Fibroblast of peridontal ligament (primary cell): ENCODE measurements around the gene RNF213.
"Not testable (repeated sequence)": the region's sequence is repeated elsewhere in the genome, so short reads cannot be mapped to it uniquely, and the experiment has no call there.

Source experiments
- DNase-seq: peaks from one replicate; pipeline ENCODE4 v3.0.0-alpha.2; 2010; ENCODE audit errors: extremely low read depth

The RNF213 gene

GRCh38 chr17:80394629-80395216 is 134.1 kb downstream of the RNF213 start:
- no peak for DNase-seq

DNA sequence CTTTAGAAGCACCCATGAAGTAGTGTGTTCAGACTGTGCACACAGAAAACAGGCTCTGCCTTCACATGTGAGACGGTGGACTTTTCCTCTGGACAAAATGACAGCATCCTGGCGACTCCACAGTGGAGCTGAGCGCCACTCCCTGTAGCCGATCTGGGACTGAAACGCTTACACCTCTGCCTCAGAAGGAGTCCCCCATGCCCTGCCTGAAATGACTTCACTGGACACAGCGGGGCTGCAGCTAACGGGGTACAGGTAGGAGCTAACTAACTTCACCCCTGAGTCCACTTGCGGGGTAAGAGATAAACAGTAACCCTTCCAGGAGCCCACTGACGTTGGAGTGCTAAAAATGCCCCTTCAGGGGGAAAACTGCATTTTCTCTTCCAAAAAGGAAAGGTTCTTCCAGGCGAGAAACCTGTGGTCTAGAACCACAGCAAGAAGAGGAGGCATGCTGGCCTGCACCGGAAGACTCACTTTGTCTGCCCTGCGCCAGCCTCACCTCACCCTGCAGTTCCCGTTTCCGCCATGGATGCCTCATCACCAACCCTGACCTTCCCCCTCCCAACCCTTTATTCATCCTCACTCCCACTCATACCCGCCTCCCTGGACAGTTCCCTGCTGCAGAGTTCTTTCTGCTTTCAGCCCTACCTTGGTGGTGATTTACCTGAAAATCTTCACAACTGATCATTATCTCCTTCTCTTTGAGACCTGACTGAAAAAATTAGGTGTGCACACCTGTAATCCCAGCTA is 134.9 kb downstream of the RNF213 start:
- no peak for DNase-seq

DNA sequence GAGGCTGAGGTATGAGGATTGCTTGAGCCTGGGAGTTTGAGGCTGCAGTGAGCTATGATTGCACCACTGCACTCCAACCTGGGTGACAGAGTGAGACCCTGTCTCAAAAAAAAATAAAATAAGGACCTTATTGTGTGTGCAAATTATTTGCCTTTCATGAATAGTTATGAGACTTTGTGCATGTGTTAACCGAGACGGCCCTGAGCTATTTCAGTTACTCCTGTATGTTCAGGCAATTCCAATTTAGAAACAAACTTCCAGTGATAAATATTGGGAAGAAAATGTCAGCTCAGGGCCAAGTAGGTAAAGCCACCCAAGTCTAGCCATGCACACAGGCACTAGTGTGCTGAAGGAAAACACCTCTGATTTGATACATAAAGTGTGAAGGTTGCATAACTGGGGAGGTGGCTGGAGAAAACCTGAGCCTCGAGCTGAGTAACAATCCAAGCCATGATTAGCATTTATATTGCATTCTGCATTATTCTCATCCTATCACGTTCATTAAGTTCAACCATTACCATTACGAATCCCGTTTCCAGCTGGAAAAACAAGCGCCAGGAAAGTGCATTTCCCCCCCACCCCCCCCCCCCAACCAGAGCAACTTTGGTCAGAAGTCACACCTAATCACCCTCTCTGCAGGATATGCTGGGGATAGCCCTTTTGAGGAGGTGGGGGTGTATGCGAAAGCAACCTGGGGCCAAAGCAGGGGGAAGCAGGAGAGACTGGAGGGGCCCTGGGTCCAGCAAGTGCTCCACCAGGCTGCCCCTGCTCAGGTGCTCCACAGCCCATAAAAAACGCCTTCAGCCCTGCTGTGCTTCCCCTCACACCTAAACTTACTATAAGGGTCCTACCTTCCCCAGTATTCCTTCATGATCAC is 135.7 kb downstream of the RNF213 start:
- no peak for DNase-seq

GRCh38 chr17:80397034-80397387 is 136.4 kb downstream of the RNF213 start:
- no peak for DNase-seq

DNA sequence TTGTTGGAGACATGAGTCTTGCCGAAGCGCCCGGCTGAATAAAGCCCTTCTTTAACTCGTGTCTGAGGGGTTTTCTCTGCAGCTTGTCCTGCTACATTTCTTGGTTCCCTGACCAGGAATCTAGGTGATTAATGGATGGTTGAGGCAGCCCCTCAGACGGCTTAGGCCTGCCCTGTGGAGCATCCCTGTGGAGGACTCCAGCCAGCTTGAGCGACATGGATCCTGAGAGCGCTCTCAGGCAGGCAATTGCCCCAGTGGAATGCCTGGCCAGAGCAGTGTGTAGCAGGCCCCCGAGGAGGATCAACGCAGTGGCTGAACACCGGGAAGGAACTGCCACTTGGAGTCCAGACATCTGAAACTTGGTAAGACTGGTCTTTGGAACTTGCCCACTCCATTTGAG is 137.0 kb downstream of the RNF213 start:
- no peak for DNase-seq

- not testable (repeated sequence) for DNase-seq
These were observed 140.4 kb downstream of the RNF213 start for GRCh38 chr17:80401086-80401485.

DNA sequence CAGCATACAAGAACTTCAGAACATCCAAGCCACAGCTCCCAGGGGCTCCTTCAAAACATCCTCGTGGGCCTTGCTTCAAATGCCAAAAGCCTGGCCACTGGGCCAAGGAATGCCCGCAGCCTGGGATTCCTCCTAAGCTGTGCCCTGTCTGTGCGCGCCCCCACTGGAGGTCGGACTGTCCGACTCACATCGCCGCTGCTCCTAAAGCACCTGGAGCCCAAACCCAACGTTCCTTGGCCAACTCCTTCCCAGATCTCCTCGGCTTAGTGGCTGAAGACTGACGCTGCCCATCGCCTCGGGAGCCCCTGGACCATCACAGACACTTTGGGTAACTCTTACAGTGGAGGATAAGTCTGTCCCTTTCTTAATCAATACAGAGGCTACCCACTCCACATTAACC is 141.4 kb downstream of the RNF213 start:
- DNase-seq, result not testable (repeated sequence)

DNA sequence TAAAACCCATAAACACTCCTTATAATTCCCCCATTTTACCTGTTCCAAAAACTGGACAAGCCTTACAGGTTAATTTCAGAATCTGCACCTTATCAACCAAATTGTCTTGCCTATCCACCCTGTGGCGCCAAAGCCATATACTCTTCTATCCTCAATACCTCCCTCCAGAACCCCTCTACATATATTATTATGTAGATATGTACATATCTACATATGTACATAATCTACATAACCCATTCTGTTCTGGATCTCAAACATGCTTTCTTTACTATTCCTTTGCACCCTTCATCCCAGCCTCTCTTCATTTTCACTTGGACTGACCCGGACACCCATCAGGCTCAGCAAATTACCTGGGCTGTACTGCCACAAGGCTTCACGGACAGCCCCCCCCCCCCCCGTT is 142.3 kb downstream of the RNF213 start:
- no peak for DNase-seq

DNA sequence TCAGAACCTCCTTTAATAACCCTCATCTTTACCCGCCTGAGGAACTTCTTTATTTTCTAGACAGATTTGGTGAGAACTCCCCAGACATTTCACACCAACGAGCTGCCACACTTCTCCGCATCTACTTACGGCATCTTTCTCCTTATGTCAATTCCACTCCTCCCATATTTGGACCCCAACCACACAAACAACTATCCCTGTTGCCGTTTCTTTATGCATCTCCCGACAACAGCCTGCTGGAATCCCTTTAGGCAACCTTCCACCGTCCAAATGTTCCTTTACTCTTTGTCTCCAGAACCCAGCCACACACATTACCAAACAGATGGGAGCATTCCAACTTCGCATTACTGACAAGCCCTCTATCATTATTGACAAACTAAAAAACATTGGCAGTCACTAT is 145.5 kb downstream of the RNF213 start:
- no peak for DNase-seq

DNA sequence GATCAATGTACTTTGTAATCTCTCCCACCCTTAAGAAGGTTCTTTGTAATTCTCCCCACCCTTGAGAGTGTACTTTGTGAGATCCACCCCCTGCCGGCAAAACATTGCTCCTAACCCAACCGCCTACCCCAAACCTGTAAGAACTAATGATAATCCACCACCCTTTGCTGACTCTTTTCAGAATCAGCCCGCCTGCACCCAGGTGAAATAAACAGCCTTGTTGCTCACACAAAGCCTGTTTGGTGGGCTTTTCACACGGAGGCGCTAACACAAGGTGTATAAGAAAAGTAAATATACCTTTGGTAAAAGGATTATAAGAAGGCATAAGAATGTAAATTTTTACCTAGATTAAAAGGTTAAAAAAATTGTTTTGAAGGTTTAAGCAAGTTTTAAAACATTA is 147.3 kb downstream of the RNF213 start:
- DNase-seq, result not testable (repeated sequence)

GRCh38 chr17:80408872-80409271 is 148.2 kb downstream of the RNF213 start:
- no peak for DNase-seq

DNA sequence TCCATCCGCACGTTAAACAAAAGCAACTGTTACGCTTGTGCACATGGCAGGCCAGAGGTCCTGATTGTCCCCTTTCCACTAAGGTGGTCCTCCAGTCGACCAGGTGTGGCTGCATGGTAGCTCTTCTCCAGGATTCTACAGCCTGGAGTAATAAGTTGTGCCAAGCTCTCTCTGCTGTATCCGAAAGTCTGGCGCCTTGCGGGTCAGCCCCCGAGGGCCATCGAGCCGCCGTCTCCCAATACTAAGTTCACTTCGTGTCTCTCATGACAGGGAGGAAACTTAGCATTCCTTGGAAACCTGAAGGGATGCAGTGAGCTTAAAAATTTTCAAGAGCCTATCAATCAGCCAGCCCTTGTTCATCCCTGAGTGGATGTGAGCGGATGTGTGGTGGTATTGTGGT is 149.0 kb downstream of the RNF213 start:
- DNase-seq, result no peak

- DNase-seq, result not testable (repeated sequence)
These were observed 149.9 kb downstream of the RNF213 start for GRCh38 chr17:80410441-80411087.

DNA sequence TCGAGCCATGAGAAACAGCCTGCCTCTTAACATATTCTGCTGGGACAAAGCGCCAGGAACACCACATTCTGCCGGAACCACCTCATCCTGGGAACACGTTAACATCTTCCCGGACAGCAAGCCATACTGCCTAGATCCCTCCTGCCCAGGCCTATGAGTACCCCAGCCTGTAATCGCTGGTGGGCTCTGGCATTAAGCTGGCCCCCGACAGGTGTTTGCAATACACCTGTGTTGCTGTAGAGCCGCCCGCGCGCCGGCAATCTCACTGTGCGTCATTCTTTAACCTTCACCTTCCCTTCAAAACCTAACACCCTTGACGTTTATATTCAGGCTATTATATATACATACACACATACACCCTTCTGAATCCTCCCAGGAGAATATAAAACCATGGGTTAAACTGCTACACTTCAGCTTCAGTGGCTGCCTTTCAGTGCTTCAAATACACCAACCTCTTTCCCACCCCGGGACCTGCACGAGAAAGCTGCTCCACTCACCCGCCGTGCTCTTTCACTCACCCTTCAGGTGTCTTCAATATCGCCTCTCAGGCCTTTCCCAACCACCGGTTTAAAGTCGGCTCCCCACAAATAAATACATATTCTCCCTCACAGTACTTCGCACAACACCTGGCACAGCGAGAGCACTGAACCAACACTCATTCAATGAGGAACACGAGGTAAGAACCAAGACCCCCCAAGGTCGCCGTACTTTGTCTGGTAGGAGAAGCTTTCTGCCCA is 153.3 kb downstream of the RNF213 start:
- DNase-seq, result no peak

DNA sequence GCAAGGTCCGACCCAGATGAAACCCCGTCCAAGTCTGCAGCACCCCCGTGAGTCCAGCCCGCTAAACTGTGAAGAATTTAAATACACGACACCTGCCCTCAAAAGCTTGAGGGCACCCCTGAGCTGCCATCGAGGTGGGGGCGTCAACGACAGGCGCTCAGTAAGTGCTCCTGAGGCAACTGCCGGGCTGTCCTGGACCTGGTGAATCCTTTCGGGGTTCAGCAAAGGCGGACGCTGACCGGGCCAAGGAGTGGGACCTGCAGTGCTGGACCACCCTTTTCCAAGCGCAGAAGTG is 153.8 kb downstream of the RNF213 start:
- DNase-seq, result peak; percentile 8

- DNase-seq, result peak; percentile 91
These were observed 154.4 kb downstream of the RNF213 start, which contains the start of gene ENDOV for GRCh38 chr17:80414803-80415625. ENDOV (plus strand) TSS chr17:80415167; CDS start chr17:80415195, 28 bp downstream.

- DNase-seq, result no peak
These were observed 155.0 kb downstream of the RNF213 start for GRCh38 chr17:80415626-80416137.

DNA sequence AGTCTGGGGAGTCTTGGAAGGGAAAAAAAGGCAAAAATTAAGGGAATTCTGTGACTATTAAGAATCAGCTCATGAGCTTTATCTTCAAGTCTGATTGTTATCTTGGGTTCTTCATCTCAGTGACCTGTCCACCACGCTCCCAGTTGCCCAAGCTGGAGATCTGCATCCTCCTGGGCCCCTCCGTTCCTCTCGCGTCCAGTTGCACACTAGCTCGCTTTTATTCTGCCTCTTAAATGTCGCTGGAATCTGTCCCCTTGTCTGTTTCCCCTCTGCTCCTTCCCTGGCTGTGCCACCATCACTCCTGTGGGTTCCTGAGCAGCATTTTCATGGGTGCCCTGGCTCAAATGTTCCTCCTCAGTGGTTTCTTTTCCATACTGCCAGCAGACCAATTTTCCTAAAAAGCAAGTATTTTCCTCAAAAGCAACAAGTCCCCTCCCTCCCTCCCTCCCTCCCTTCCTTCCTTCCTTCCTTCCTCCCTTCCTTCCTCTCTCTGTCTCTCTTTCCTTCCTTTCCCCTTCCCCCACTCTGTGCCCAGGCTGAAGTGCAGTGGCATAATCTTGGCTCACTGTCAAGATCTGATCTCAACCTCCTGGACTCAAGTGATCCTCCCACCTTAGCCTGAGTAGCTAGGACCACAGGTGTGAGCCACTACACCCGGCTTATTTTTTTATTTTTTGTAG is 155.7 kb downstream of the RNF213 start:
- no peak for DNase-seq

DNA sequence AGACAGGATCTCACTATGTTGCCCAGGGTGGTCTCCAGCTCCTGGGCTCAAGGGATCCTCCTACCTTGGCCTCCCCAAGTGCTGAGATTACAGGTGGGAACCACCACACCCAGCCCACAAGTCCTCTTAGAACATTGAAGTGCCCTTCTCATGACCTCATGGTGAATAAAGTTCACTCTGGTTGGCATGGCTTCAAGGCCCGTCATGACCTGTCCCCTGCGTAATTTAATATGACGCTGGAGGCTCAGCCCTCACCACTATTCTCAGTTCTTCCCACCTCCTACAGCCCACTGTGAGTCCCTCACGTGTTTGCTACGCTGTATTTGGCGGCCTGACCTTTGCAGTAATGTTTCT is 156.3 kb downstream of the RNF213 start:
- no peak for DNase-seq

DNA sequence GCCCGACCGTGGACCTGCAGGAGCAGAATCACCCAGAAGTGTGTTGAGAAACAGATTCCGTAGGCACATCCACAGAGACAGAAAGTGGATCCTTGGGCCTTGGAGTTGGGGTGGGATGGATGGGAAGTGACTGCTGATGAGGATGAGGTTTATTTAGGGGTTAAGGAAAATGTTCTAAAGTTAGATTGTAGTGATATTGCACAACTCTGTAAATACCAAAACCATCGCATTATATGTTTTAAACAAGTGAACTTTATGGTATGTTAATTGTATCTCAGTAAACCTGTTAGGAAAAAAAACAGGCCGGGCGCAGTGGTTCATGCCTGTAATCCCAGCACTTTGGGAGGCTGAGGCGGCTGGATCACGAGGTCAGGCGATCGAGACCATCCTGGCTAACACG is 157.9 kb downstream of the RNF213 start:
- DNase-seq, result no peak
